ENCODE data around the gene MGP. TPM values are rescaled to one million over a fixed set of nuclear protein-coding genes. Genes with fewer than 3 reads are reported as not detected.

Gene MGP
- total and polyA plus RNA-seq, 2 of the 8 experiments (the other 6 are each of a cell fraction or from before 2014, with no cell fraction given) = not detected

- Histone ChIP-seq H3K4me1 (replicated peaks in 1 of 4; ENCODE audit: control insufficient read depth in 3 of 4, insufficient read depth in 4 of 4, low read length in 3 of 4) (peaks cover 0 to 2% (median 0%) of the 10 kb centered on the region in 4 experiments; a peak in 1 of 7 replicates), H3K23ac (ENCODE audit: insufficient read length) (no peak overlapping the region), H2AK5ac (ENCODE audit: low read depth, low read length) (no peak overlapping the region), H3K9ac (replicated peaks in 1 of 4; ENCODE audit: extremely low read depth in 1 of 4, low read depth in 3 of 4, low read length in 3 of 4) (no peak overlapping the region), H3K9me3 (ENCODE audit: insufficient read depth in 2 of 2, low read depth in 1 of 2, low read length in 1 of 2) (peaks cover 0 to 6% of the 10 kb centered on the region in 2 experiments; a peak in 1 of 4 replicates), H3K27ac (ENCODE audit: low read depth, low read length) (no peak overlapping the region), H4K8ac (ENCODE audit: extremely low read depth, insufficient read depth, low read length) (no peak overlapping the region), H3K27me3 (replicated peaks in 1 of 4; ENCODE audit: control insufficient read depth in 3 of 4, extremely low read depth in 1 of 4, insufficient read depth in 3 of 4, low read length in 3 of 4) (no peaks in the 10 kb centered on the region), H3K4ac (replicated peaks; ENCODE audit: insufficient read length, low read depth, low read length) (no peak overlapping the region), H4K20me1 (replicated peaks in 1 of 2; ENCODE audit: control insufficient read depth in 1 of 2, insufficient read depth in 2 of 2, low read length in 2 of 2) (no peaks in the 10 kb centered on the region), H2BK5ac (ENCODE audit: low read depth, low read length) (no peak overlapping the region), H3K79me1 (ENCODE audit: low read depth, low read length) (no peaks in the 10 kb centered on the region), H2BK15ac (ENCODE audit: low read length) (no peak overlapping the region), H2AFZ (ENCODE audit: low read length) (no peak overlapping the region), H2BK12ac (ENCODE audit: low read depth, low read length) (no peak overlapping the region), H3K23me2 (ENCODE audit: low read depth, low read length) (no peaks in the 10 kb centered on the region), H3K18ac (ENCODE audit: extremely low read depth, low read length) (no peak overlapping the region), H2BK20ac (ENCODE audit: low read length) (no peak overlapping the region), H2BK120ac (replicated peaks; ENCODE audit: low read depth, low read length) (no peak overlapping the region), H3K79me2 (ENCODE audit: control insufficient read depth in 1 of 2, insufficient read depth in 2 of 2, low read length in 2 of 2) (no peaks in the 10 kb centered on the region), H4K5ac (ENCODE audit: insufficient read length, low read depth, low read length) (no peak overlapping the region), H3K36me3 (ENCODE audit: control insufficient read depth in 2 of 4, insufficient read depth in 4 of 4, low read length in 3 of 4) (no peaks in the 10 kb centered on the region), H3K4me3 (ENCODE audit: extremely low read depth in 1 of 4, insufficient read depth in 2 of 4, low read depth in 3 of 4, low read length in 4 of 4) (no peak overlapping the region), H3K56ac (replicated peaks; ENCODE audit: insufficient read length, low read depth, low read length) (no peak overlapping the region), H4K91ac (replicated peaks; ENCODE audit: insufficient read length, low read length) (no peak overlapping the region), H3K14ac (ENCODE audit: insufficient read length) (no peak overlapping the region), H3K4me2 (ENCODE audit: insufficient read depth in 1 of 2, low read depth in 2 of 2, low read length in 2 of 2) (no peak overlapping the region)
- ChIA-PET POLR2A (ENCODE audit: partially characterized antibody) (interaction anchor here (0.6 kb wide), 1 partner anchor 10 kb away, joined by 4 read pairs; no protein-coding TSS in a partner anchor), CTCF (ENCODE audit: partially characterized antibody) (interaction anchor here (1.3 kb wide), 1 partner anchor 43 kb away, joined by 4 read pairs; no protein-coding TSS in a partner anchor)
- 94% methylated on average over 1 of the region's 1 CpG; no CpG with 5 or more reads in 1 of the 2 experiments for WGBS, 2 experiments (ENCODE audit: extremely low coverage in 1 of 2, insufficient coverage in 1 of 2, insufficient read length in 1 of 2, insufficient replicate concordance in 2 of 2, low coverage in 1 of 2, low lambda C conversion rate in 2 of 2, missing lambda C conversion rate in 1 of 2)
- FAIRE-seq (no peak), DNase-seq (ENCODE audit: low read depth in 1 of 2, low spot score in 2 of 2) (no peak)
- TF ChIP-seq CBX5 (IDR thresholded peaks at IDR 0.05; ENCODE audit: low read depth, low read length) (no peak), EGR1 (IDR thresholded peaks at IDR 0.05; ENCODE audit: borderline replicate concordance, low read depth, low read length) (no peak), SUZ12 (IDR thresholded peaks at IDR 0.05; ENCODE audit: low read length) (no peak), TCF12 (IDR thresholded peaks at IDR 0.05; ENCODE audit: low read depth, low read length) (no peak), ATF2 (IDR thresholded peaks at IDR 0.05; ENCODE audit: low read length) (no peak), YY1 (IDR thresholded peaks at IDR 0.05; ENCODE audit: low read depth, low read length) (no peak), SAP30 (IDR thresholded peaks at IDR 0.05; ENCODE audit: insufficient read depth, insufficient replicate concordance, low read length) (no peak), GABPA (IDR thresholded peaks at IDR 0.05; ENCODE audit: borderline replicate concordance, insufficient read depth, low read length) (no peak), SIX5 (IDR thresholded peaks at IDR 0.05; ENCODE audit: low read depth, low read length) (no peak), POLR2A (IDR thresholded peaks at IDR 0.05; ENCODE audit: control extremely low read depth in 1 of 2, low read depth in 2 of 2, low read length in 2 of 2) (no peak), CBX8 (IDR thresholded peaks at IDR 0.05; ENCODE audit: borderline replicate concordance, low read depth, low read length) (no peak), TBP (IDR thresholded peaks at IDR 0.05; ENCODE audit: low read depth, low read length) (no peak), MAX (IDR thresholded peaks at IDR 0.05) (no peak)
Observed at GRCh38 chr12:14858513-14858912, 27.1 kb downstream of the MGP start.

Data from H1 (cell line).